GM18507 (cell line): ENCODE measurements around the gene AIRE.
"Not testable (repeated sequence)": the region's sequence is repeated elsewhere in the genome, so short reads cannot be mapped to it uniquely, and the experiment has no call there.

Experiments
- DNase-seq: peaks from one replicate; pipeline ENCODE4 v3.0.0; 2011; ENCODE audit warnings: low read depth; ENCODE audit not compliant: insufficient read length; ENCODE audit errors: extremely low spot score
- FAIRE-seq: peaks from 2 replicates; lab custom pipeline; 2011; peaks lifted over from hg19 to GRCh38; lab: Jason Lieb, UNC

Gene AIRE

GRCh38 chr21:44331209-44331608 lies 45.5 kb downstream of the AIRE start:
- no peak for DNase-seq
- FAIRE-seq: no peak

DNA sequence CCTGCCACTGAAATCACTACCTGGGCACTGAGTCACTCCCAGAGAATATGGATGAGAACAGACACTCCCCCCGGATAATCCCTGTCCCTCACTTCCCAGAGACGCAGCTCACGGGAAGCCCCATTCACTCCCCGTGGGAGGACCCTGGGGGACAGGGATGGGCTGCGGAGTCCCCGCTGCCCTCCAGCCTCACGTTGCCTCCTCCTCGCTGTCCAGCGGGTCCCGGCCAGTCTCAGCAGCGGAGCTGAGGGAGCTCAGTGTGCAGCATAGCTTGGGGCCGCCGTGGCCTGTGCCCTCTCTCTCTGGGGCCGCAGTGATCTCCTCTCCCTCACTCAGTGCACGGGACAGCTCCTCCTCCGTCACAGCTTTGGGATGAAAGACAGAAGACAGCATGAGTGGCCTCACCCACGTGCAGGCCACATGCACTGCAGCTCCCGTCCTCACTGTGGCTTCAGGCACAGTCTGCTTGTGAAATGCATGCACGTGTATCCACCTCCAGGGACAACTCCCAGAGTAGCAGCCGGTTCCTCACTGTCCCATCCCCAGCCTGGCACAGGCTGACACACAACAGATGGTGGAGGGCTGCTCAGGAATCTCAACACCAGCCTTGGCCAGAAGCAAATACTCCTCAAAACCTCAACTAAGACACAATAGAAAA lies 46.1 kb downstream of the AIRE start:
- no peak for DNase-seq

GRCh38 chr21:44332383-44332782 lies 46.7 kb downstream of the AIRE start:
- FAIRE-seq: no peak
- no peak for DNase-seq

More for the DNA sequence above, 46.1 kb downstream of the AIRE start:
- FAIRE-seq: no peak

DNA sequence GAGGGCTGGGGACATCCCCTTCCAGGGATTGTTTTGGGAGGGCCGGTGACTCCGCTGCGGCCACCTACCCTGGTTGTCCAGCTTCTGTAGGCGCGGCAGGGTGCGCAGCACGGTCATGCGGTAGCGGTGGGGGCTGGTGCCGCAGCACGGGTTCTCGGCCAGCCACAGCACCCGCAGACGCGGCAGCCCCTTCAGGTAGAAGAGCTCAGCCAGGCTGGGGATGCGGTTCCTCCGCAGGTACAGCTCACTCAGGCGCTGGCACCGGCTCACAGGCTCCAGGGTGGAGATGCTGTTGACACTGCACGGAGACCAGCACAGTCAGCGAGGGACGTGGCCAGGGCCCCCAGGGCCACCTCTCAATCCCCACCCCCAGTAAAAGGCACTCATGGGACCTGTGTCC lies 47.3 kb downstream of the AIRE start:
- FAIRE-seq: no peak

DNA sequence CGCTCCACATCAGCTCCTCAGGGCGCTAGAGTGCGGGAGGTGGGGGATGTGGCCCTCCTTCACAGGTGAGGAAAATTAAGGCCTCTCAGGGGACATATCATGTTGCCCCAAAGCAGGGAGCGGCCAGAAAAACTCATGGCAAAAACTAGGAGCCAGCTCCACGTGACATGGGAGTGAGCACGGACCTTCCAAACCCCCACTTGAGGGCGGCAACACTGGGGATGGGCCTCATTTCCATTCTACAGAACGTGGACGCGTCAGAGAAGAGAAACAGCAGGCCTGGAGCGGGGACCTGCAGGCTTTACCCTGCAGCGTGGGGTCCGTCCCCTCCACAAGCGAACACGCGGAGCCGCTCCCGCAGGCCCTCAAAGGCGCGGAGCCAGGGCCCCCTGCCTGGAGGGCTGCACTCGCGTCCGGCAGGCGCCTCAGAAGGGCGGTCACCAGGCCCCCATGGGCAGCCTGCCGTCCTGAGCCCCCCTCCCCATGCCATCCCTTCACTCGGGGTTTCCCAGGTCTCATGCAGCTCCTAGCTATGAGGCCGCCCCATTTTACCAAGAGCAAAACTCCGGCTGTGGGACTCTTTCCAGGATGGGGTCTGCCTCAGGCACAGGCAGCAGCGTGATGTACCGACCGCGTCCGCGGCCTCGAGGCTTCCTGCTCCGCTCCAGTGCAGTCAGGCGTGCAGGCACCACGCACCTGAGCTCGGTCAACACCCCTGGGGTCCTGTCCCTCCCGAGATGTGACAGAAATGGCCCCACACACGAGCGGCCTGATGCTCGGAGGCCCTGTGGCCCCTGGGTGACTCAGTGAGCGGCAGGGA lies 48.0 kb downstream of the AIRE start:
- FAIRE-seq (no peak), DNase-seq (no peak)

More for the DNA sequence above, 47.3 kb downstream of the AIRE start:
- DNase-seq: no peak

GRCh38 chr21:44334329-44335030 lies 48.8 kb downstream of the AIRE start:
- FAIRE-seq: no peak
- no peak for DNase-seq

DNA sequence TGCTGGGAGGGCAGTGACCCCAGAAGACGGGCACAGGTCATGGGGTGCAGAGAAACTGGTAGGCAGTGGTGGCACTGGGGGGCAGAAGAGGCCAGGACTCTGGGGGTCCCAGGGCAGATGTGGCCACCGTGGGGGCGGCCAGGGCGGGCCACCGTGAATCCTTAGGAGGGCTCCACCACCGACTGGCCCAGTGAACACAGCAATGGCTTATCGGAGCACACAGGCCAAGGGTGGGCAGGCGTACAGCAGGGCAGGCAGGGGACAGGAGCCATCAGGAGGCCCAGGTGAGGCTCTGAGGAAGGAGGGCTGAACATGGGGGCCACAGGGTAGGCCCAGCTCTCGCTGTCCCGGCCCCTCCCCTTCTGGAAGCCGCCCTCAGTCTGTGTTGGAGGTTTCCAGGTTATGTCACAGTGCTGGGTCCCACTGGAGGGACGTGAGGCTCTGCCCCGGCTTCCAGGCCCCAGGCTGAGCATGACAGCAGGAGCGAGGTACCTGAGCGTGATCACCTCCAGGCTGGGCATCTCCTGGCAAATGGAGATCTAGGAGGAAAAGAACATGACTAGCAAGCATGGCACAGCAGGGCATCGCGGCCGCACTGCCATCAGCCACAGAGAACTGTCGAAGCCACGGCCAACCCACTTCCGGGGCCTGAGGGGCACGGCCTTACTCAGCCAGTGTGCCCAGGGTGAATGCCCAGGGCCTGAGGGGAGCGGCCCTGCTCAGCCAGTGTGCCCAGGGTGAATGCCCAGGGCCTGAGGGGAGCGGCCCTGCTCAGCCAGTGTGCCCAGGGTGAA lies 49.8 kb downstream of the AIRE start:
- DNase-seq (no peak), FAIRE-seq (no peak)

DNA sequence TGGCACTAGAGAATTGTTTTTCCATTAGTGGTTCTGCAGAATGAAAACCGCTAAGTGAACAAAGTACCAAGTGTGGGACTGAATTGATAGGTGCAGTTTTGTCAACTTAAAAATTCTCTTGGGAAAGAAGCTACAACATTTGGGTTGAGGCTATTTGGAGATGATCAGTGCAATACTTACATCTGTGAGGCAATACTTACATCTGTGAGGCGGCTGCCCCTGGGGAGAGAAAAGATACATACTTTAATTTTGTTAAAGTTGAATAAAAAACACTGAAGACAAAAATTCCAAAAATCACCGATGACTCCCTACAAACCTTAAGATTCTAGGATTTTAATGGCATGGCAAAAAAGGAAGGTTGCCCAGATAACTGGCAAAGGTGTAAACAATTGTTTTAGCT lies 51.8 kb downstream of the AIRE start:
- DNase-seq (no peak), FAIRE-seq (no peak)

DNA sequence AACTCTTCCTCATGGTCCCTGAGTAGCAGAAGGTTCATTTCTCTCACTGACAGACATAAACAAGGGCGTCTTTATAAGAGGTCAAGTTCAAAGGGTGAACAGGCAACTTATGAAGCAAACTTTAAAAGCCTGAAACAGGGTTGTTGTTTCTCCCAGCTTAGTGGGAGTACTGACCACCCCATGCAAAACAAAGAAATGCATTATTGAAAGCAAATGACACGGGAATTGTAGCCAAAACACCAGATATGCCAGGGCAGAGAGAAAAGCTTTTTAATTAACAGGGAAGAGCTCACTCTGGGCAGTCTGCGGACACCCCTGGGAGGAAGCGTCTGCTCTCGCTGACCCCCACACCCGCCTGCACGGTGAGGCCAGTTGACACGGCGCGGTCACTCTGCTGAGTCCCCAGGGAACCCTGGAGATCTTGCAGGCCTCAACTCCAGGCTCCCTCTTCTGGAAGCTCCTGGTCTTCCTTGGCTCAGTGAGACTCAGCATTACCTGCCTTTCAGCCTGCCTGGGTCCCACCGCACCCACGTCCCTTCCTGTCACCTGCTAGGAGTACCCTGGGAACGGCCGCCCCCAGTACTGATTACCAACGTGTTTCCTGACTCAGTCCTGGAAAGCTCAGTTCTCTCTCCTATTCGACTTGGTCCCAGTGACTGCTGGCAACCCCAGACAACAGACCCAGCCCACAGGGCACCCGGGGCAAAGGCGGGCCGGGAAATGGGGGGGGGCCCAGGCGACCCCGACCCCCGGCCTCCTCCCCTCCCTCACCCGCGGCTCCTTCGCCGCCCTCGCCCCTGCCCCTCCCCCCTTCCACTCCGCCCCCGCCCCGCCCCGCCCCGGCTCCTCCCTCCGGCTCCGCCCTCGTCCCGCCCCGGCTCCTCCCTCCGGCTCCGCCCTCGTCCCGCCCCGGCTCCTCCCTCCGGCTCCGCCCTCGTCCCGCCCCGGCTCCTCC lies 52.5 kb downstream of the AIRE start:
- FAIRE-seq: no peak
- DNase-seq: no peak

DNA sequence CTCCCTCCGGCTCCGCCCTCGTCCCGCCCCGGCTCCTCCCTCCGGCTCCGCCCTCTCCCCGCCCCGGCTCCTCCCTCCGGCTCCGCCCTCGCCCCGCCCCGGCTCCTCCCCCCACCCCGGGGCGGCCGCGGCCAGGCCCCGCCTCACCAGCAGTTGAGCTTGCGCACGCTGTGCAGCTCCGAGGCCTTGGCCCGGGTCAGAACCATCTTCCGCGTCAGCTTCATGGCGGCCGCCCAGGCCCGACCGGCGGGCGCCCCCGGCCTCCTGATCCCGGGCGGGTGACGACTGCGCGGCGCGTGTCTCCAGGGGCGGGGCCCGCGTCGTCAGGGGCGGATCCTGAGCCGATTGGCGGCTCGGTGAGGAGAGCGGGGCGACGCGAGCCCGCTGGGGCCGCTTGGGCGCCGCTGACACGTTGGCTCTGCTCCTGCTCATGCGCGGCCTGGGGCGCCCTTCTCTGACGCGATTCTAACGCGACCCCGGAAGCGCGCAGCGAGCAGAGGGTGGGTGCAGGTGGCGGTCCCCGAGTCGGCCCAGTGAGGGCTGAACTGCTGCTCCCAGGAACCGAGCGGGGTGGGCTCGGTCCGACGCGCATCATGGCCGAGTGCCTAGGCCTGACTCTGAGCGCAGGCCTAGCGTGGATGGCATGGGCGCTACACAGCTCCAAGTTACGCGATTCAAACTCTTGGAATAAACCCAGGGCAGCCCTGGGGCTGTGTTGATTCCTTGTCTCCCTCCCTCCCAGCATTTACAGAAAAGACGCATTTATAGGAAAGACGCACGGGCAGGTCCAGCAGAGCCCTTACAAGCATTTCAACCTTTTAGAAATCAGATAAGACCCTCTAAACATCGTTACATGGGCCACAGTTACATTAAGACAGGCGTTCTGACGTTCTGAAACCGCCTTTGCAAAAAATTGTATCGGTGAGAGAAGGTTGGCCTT lies 53.6 kb downstream of the AIRE start, which contains the start of gene CFAP410:
TSS of gene CFAP410 (minus strand) at position 420 of the 940 bp plus-strand sequence. CDS start at position 224, 196 bp downstream.
- peak; percentile 77 for FAIRE-seq
- peak; percentile 92 for DNase-seq

DNA sequence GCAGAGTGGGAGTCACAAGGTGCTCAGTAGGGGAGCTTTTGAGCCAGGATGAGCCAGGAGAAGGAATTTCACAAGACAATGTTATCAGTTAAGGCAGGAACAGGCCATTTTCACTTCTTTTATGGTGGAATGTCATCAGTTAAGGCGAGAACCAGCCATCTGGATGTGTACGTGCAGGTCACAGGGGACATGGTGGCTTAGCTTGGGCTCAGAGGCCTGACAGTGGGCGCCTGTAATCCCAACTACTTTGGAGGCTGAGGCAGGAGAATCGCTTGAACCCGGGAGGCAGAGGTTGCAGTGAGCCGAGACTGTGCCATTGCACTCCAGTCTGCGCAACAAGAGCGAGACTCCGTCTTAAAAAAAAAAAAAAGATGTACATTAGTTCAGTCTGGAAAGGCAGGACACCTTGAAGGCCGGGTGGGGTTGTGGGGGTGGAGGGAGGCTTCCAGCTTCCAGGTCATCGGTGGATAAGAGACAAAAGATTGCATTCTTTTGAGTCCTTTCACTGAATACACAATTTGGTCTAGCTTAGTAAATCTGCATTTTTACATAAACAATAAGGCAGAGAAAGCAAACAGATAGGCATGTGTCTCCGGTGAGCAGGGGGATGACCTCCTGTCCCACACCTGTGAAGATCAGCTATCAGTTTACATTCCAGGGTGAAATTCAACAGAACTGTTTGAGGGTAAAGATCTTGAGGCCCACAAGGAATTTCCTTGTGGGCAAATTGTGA lies 56.2 kb downstream of the AIRE start:
- not testable (repeated sequence) for DNase-seq, FAIRE-seq

GRCh38 chr21:44342981-44343380 lies 57.3 kb downstream of the AIRE start:
- not testable (repeated sequence) for FAIRE-seq, DNase-seq

DNA sequence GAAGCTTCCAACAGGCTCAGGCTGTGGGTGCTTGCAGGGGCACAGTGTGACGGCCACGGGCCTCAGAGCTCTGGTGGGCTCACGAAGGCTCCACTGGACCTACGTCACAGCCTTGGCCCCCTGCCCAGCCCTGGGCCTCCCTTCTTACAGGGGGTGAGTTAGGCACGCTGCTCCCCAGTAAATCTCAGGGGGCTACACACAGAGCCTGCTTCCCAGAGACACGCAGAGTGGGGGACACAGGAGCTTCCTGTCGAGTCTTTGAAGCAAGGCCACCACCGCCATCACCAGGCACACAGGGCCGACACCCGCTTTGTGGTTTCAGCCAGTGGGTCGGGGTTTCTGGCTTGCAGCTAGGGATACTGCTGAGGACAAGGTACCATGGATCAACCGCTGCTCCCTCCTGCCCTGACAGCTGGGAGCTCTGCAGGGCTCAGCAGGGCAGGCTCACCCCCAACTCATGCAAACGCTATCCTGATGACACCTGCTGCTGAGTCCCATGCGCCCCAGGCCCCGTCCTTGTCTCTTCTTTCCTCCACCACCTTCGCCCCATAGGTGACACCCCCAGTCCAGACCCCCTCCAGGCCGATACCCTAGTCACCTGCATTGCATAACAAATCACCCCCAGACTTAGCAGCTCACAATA lies 59.0 kb downstream of the AIRE start:
- no peak for FAIRE-seq
- no peak for DNase-seq

DNA sequence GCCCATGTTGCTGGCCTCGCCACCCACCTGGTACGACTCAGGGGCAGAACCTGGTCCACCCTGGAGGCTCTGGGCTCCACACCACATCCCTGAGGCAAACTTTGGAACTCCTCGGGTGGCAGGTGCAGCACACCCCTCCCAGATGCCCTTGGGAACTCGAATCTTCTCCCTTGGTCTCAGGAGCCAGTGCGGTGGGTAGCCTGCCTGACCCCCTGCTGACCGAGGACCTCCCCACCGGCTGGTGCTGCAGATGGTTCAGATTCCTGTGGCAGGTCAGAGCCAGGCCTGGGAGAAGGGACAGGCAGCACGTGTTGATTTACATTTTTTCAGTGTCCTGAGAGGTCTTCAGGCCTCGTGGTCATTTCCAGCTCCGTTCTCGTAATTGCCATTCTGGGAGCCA lies 59.8 kb downstream of the AIRE start:
- FAIRE-seq: no peak
- no peak for DNase-seq

DNA sequence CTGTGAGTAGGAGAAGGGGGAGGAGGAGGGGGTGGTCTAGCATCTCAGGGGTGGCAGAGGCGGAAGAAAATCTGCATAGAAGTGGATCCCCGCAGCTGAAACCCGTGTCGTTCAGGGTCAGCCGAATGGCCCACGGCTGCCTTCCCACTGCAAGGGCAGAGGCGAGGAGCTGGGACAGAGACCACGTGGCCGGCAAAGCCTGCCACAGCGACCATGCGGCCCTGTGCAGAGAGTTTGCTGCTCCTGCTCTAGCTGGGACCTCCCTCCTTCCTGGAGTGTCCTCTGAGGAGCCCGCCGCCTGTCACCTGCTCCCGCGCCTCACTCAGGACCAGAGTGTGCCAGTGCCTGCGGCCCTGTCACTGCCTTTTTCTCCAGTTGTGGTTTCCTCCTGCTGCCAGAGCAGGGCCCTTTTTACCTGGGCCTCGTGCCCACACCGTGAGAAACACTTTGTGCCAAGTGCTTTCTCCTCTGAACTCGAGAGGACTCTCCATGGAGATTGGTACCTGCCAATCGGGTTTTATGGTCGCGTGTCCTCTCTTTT lies 62.3 kb downstream of the AIRE start:
- no peak for FAIRE-seq
- no peak for DNase-seq
